H7 (cell line): Measurements from ENCODE around the gene UQCRHL. TPM values are rescaled to one million over a fixed set of nuclear protein-coding genes. Genes with fewer than 3 reads are reported as not detected.
"Not testable (repeated sequence)": the region's sequence is repeated elsewhere in the genome, so short reads cannot be mapped to it uniquely, and the experiment has no call there.

Source experiments
- DNase-seq: peaks from one replicate; pipeline ENCODE4 v3.0.0; 2012
- H3K27me3 ChIP-seq: 2 replicates; pipeline ENCODE4 v1.6.0; 2011; ENCODE audit warnings: mild to moderate bottlenecking, low read length; ENCODE audit not compliant: control insufficient read depth, insufficient read depth
- H3K36me3 ChIP-seq: replicated peaks from 2 replicates; pipeline ENCODE4 v1.5.1; 2011; ENCODE audit warnings: low read length; ENCODE audit not compliant: control insufficient read depth, insufficient read depth
- H3K4me3 ChIP-seq: 2 replicates; pipeline ENCODE4 v1.5.1; 2011; ENCODE audit warnings: low read depth, mild to moderate bottlenecking, control low read depth, low read length, moderate library complexity; ENCODE audit not compliant: insufficient read depth
- total RNA-seq: library from RNA; depleted of rRNA; stranded (reverse); fragments of >200 nt; shearing (Covaris generic); gene quantifications from 2 replicates; pipeline ENCODE4 v1.2.3, GENCODE V29; 2014

Gene UQCRHL
- total RNA-seq, 1 experiment from 2014 or later, result 9.3 TPM

- no peak for DNase-seq
- Histone ChIP-seq H3K4me3 (no peak overlapping the region), H3K36me3 (no peaks in the 10 kb centered on the region), H3K27me3 (no peaks in the 10 kb centered on the region; the same call in 1 of the 2 replicates)
These were observed 36.5 kb upstream of the UQCRHL start for GRCh38 chr1:15843826-15844572.

- DNase-seq, result no peak
- Histone ChIP-seq H3K27me3 (no peaks in the 10 kb centered on the region), H3K36me3 (no peaks in the 10 kb centered on the region), H3K4me3 (no peak overlapping the region)
These were observed 31.3 kb upstream of the UQCRHL start for GRCh38 chr1:15838721-15839120.

GRCh38 chr1:15837931-15838330 lies 30.5 kb upstream of the UQCRHL start:
- H3K27me3 ChIP-seq, result no peaks in the 10 kb centered on the region
- no peak for DNase-seq
- H3K4me3 ChIP-seq, result no peak overlapping the region
- no peaks in the 10 kb centered on the region for H3K36me3 ChIP-seq

- Histone ChIP-seq H3K36me3 (no peaks in the 10 kb centered on the region), H3K27me3 (no peaks in the 10 kb centered on the region), H3K4me3 (peak overlapping the region; percentile 16; the same call in 1 of the 2 replicates)
- peak; percentile 56 for DNase-seq
These were observed 29.6 kb upstream of the UQCRHL start for GRCh38 chr1:15836772-15837669.

- H3K4me3 ChIP-seq, result peak overlapping the region; percentile 93
- DNase-seq, H3K36me3 ChIP-seq, H3K27me3 ChIP-seq: not testable (repeated sequence)
These were observed 29.0 kb upstream of the UQCRHL start for GRCh38 chr1:15836511-15836771.

- Histone ChIP-seq H3K4me3 (peak overlapping the region; percentile 93), H3K27me3 (no peaks in the 10 kb centered on the region), H3K36me3 (no peaks in the 10 kb centered on the region)
- DNase-seq, result peak; percentile 96
These were observed 28.5 kb upstream of the UQCRHL start for GRCh38 chr1:15835741-15836510.

- H3K36me3 ChIP-seq, result no peaks in the 10 kb centered on the region
- DNase-seq, result no peak
These were observed 27.8 kb upstream of the UQCRHL start for GRCh38 chr1:15835205-15835740.

GRCh38 chr1:15834406-15835204 lies 27.2 kb upstream of the UQCRHL start:
- Histone ChIP-seq H3K36me3 (no peaks in the 10 kb centered on the region), H3K27me3 (no peaks in the 10 kb centered on the region), H3K4me3 (peak overlapping the region; percentile 93)
- DNase-seq, result peak; percentile 95

More at GRCh38 chr1:15835205-15835740, 27.8 kb upstream of the UQCRHL start:
- H3K4me3 ChIP-seq, result peak overlapping the region; percentile 93
- no peaks in the 10 kb centered on the region for H3K27me3 ChIP-seq

- no peaks in the 10 kb centered on the region for H3K36me3 ChIP-seq
- H3K4me3 ChIP-seq, result peak overlapping the region; percentile 93
- H3K27me3 ChIP-seq, result no peaks in the 10 kb centered on the region
- DNase-seq, result peak; percentile 22
These were observed 26.5 kb upstream of the UQCRHL start for GRCh38 chr1:15833842-15834405.

- no peak for DNase-seq
- H3K27me3 ChIP-seq, result no peaks in the 10 kb centered on the region
- H3K4me3 ChIP-seq, result no peak overlapping the region
- no peaks in the 10 kb centered on the region for H3K36me3 ChIP-seq
These were observed 25.7 kb upstream of the UQCRHL start for GRCh38 chr1:15833069-15833679.

GRCh38 chr1:15830258-15830657 lies 22.8 kb upstream of the UQCRHL start:
- Histone ChIP-seq H3K4me3 (no peak overlapping the region), H3K36me3 (no peaks in the 10 kb centered on the region), H3K27me3 (no peaks in the 10 kb centered on the region)
- DNase-seq, result peak; percentile 59

- DNase-seq, H3K36me3 ChIP-seq, H3K27me3 ChIP-seq, H3K4me3 ChIP-seq: not testable (repeated sequence)
These were observed 21.5 kb upstream of the UQCRHL start for GRCh38 chr1:15828931-15829330.

- DNase-seq, H3K4me3 ChIP-seq, H3K36me3 ChIP-seq, H3K27me3 ChIP-seq: not testable (repeated sequence)
These were observed 20.1 kb upstream of the UQCRHL start for GRCh38 chr1:15827567-15827966.
